OCI-LY3 (cell line): ENCODE data around the gene CCDC28A.

Experiments used
- CTCF ChIP-seq: fragments of 200-600, 300-600 bp; sonication (generic); IDR thresholded peaks from 2 replicates; pipeline ENCODE4 v1.5.1; 2014; ENCODE audit warnings: antibody characterized with exemption, low read length, low read depth
- EZH2phosphoT487 ChIP-seq: fragments of 200-600 bp; shearing (Covaris generic); IDR thresholded peaks from 2 replicates; pipeline ENCODE4 v1.6.1; 2018; ENCODE audit warnings: antibody characterized with exemption, mixed run types, low read depth

DNA sequence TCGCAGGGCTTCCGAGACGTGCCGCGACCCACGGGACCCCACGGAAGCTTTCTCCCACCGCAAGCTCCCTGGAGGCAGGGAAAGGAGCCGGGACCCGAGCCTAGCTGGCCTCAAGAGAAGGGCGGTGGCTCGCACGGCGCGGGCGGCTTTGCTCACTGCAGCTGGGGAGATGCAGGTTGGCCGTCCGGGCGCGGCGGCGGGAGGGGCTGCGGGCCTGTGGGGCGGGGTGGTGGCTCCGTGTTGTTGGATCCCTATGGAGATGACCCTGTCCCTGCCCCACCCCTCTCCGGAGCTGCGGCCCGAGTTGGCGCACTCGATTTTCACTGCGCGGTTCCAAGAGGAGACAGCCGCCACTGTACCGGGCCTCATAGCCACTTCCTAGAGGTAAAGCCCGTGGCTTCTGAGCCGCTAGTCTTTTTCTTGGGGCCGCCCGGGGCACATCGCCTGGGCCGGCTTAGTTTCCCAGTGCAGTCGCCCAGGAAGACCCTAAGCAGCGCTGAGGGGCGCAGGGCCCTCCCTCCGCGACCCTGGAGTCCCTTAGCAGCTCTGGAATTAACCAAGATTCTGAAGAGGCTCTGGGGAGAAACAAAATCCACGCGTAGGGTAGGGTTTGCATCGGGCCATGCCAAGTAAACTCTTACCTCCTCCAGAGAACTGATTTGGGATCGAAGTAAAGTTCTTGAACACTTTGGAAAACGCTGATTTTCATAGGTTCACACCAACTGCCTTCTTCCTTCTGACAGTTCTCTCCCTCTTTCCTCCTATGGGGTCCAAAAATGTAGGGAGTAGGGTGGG is 22.4 kb downstream of the CCDC28A start, which contains the start of gene ECT2L:
- TF ChIP-seq CTCF (no peak), EZH2phosphoT487 (no peak)
